Measurements from ENCODE around the gene TAF11.

GRCh38 chr6:34858681-34859080 lies 29.2 kb downstream of the TAF11 start:
- no peak for TF ChIP-seq CTCF (IDR thresholded peaks at IDR 0.05; ENCODE audit: poor library complexity)
- no peak for TF ChIP-seq EZH2 (IDR thresholded peaks at IDR 0.05; ENCODE audit: borderline replicate concordance)
- no peak for TF ChIP-seq EZH2phosphoT487 (IDR thresholded peaks at IDR 0.05; ENCODE audit: low read depth, severe bottlenecking, unreplicated experiment)
